ENCODE measurements around the gene EME2.

GRCh38 chr16:1810536-1810935, 37.9 kb downstream of the EME2 start:
- TF ChIP-seq POLR2AphosphoS5 (IDR thresholded peaks at IDR 0.05) (no peak), CTCF (IDR thresholded peaks at IDR 0.05) (no peak)
